Measurements from ENCODE around the gene FBH1.
"Not testable (repeated sequence)": the region's sequence is repeated elsewhere in the genome, so short reads cannot be mapped to it uniquely, and the experiment has no call there.

The FBH1 gene

DNA sequence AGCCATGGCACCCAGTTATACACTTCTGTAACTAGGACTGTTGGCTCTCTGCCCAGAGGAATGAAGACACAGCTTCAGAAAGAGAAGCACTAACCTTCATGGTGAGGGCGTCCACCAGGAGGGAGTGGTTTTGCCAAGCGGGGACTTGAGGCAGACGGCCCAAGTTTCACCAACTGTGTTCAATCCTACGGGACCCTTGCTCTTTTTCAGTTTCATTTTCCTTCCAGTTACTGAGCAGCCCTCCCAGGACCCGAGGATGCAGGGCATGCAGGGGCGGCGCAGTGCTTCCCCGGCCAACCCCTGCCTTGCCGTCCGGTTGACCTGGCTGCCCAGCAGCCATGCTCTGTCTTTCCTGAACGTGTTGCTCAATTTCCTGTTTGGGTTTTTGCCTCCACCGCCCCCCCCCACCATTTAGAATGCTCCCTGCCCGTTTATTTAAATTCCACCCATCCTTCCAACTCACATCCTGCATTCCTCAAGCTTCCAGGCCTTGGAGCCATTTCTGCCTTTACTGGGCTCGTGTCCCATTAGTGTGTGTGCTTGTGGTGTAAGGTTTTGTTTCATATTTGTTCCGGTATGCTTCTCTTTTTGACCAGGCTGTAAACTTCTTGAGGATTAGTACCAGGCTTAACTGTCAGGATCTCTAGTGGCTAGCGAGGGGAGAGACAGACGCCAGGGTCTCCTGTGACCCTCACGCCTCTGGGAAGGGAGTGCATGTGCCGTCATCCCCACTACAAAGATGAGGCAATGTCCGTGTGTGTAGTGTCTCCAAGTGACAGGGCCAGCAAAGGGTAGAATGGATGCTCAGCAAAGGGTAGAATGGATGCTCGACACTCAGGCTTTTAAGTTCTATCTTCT lies 55.7 kb downstream of the FBH1 start:
- Histone ChIP-seq H3K36me3 (ENCODE audit: low read depth) (no peaks in the 10 kb centered on the region), H3K4me3 (ENCODE audit: severe bottlenecking) (peak overlapping the region; percentile 5), H3K27me3 (ENCODE audit: insufficient read depth, poor library complexity, severe bottlenecking) (no peaks in the 10 kb centered on the region), H3K9me3 (ENCODE audit: severe bottlenecking) (no peaks in the 10 kb centered on the region), H3K27ac (ENCODE audit: poor library complexity, severe bottlenecking) (peak overlapping the region; percentile 69), H3K4me1 (ENCODE audit: insufficient read depth, poor library complexity, severe bottlenecking) (peaks cover 32% of the 10 kb centered on the region)
- ATAC-seq (ENCODE audit: low read depth), result peak; percentile 48
- TF ChIP-seq, protein P1, sequence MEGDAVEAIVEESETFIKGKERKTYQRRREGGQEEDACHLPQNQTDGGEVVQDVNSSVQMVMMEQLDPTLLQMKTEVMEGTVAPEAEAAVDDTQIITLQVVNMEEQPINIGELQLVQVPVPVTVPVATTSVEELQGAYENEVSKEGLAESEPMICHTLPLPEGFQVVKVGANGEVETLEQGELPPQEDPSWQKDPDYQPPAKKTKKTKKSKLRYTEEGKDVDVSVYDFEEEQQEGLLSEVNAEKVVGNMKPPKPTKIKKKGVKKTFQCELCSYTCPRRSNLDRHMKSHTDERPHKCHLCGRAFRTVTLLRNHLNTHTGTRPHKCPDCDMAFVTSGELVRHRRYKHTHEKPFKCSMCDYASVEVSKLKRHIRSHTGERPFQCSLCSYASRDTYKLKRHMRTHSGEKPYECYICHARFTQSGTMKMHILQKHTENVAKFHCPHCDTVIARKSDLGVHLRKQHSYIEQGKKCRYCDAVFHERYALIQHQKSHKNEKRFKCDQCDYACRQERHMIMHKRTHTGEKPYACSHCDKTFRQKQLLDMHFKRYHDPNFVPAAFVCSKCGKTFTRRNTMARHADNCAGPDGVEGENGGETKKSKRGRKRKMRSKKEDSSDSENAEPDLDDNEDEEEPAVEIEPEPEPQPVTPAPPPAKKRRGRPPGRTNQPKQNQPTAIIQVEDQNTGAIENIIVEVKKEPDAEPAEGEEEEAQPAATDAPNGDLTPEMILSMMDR (IDR thresholded peaks at IDR 0.05; ENCODE audit: poor library complexity, severe bottlenecking), result no peak
- no peak for DNase-seq (ENCODE audit: low spot score)

DNA sequence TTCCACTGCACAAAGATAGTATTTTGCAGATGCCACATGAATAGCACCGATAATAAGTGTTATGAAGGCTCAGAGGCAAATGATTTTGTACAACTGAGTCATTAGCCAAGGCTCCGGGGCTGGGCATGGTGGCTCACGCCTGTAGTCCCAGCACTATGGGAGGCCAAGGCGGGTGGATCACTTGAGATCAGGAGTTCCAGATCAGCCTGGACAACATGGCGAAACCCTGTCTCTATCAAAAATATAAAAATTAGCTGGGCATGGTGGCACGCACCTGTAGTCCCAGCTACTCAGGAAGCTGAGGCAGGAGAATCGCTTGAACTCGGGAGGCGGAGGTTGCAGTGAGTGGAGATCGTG lies 56.4 kb downstream of the FBH1 start:
- not testable (repeated sequence) for H3K9me3 ChIP-seq (ENCODE audit: severe bottlenecking); H3K27me3 ChIP-seq (ENCODE audit: insufficient read depth, poor library complexity, severe bottlenecking); ATAC-seq (ENCODE audit: low read depth); H3K36me3 ChIP-seq (ENCODE audit: low read depth); DNase-seq (ENCODE audit: low spot score); H3K4me3 ChIP-seq (ENCODE audit: severe bottlenecking)
- Histone ChIP-seq H3K27ac (ENCODE audit: poor library complexity, severe bottlenecking) (peak overlapping the region; percentile 69), H3K4me1 (ENCODE audit: insufficient read depth, poor library complexity, severe bottlenecking) (peaks cover 34% of the 10 kb centered on the region)

DNA sequence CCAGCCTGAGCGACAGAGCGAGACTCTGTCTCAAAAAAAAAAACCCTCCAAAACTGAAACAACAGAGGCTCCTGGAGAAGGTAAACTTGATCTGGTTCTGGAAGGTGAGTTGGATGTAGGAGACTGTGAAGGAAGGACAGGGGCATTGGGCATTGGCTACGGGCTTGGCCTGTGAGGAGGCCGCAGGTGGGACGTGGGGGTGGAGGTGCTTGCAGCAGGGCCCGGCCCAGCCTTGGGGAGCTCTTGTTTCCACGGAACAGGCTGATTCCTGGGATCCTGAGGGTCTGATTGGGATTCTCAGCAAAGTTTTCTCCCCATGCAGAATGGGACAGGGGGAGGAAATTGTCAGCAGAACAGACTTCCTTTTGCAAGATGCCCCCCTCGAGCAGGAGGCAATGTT lies 56.7 kb downstream of the FBH1 start:
- H3K4me3 ChIP-seq (ENCODE audit: severe bottlenecking), result no peak overlapping the region
- no peak for ATAC-seq (ENCODE audit: low read depth)
- peaks cover 38% of the 10 kb centered on the region for H3K4me1 ChIP-seq (ENCODE audit: insufficient read depth, poor library complexity, severe bottlenecking)
- TF ChIP-seq, protein P1 (IDR thresholded peaks at IDR 0.05; ENCODE audit: poor library complexity, severe bottlenecking), result no peak
- H3K27ac ChIP-seq (ENCODE audit: poor library complexity, severe bottlenecking), result no peak overlapping the region
- H3K36me3 ChIP-seq (ENCODE audit: low read depth), result no peaks in the 10 kb centered on the region
- no peaks in the 10 kb centered on the region for H3K27me3 ChIP-seq (ENCODE audit: insufficient read depth, poor library complexity, severe bottlenecking)
- H3K9me3 ChIP-seq (ENCODE audit: severe bottlenecking), result no peaks in the 10 kb centered on the region
- DNase-seq (ENCODE audit: low spot score), result no peak

DNA sequence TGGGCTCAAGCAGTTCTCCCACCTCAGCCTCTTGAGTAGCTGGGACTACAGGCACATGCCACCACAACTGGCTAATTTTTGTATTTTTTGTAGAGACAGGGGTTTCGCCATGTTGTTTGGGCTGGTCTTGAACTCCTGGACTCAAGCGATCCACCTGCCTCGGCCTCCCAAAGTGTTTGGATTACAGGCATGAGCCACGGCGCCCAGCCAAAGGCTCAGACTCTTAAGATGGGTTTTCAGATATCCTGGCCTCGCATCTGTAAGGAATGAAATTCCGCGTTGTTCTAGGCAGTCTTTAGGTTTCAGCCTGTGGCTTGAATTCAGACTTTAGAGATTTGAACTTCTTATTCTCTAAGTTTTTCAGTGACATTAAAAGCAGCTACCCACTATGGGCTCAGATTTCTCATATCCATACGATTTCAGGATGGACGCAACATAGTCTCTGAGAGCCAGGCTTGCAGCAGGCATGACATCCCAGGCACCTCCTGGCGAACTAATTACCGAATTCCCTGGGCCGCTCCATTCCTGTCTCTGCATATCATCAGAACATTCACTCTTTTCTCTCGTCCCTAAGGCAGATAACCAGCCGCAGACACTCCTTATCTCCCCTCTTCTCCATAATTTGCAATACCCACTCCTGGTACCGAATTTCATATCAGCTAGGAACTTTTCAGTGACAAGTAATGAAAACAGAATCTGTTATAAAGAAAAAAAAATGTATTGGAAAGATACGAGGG lies 57.6 kb downstream of the FBH1 start:
- Histone ChIP-seq H3K27me3 (ENCODE audit: insufficient read depth, poor library complexity, severe bottlenecking) (no peaks in the 10 kb centered on the region), H3K27ac (ENCODE audit: poor library complexity, severe bottlenecking) (no peak overlapping the region), H3K4me3 (ENCODE audit: severe bottlenecking) (no peak overlapping the region), H3K36me3 (ENCODE audit: low read depth) (no peaks in the 10 kb centered on the region), H3K4me1 (ENCODE audit: insufficient read depth, poor library complexity, severe bottlenecking) (peaks cover 38% of the 10 kb centered on the region), H3K9me3 (ENCODE audit: severe bottlenecking) (no peaks in the 10 kb centered on the region)
- ATAC-seq (ENCODE audit: low read depth) (no peak), DNase-seq (ENCODE audit: low spot score) (no peak)
- TF ChIP-seq, protein P1 (IDR thresholded peaks at IDR 0.05; ENCODE audit: poor library complexity, severe bottlenecking), result no peak

DNA sequence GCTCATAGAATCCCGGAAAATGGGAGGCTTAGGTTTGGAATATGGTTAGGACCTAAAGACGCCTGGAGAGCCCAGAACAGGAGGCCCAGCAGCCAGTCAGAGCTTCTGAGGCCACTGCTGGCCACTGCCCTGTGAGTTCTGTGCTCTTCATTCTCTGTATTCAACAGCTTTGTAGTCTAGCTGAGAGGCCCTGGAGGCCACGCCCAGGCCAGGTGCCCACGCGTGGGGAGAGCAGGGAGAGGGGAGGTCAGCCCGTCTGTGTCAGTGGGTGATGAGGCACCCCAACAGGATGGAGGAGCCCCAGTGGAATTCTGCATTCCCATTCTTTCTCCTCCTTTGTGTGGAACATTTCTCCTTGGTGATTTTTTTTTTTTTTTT lies 58.2 kb downstream of the FBH1 start:
- DNase-seq (ENCODE audit: low spot score), result no peak
- Histone ChIP-seq H3K27ac (ENCODE audit: poor library complexity, severe bottlenecking) (no peak overlapping the region), H3K9me3 (ENCODE audit: severe bottlenecking) (no peaks in the 10 kb centered on the region), H3K4me3 (ENCODE audit: severe bottlenecking) (no peak overlapping the region), H3K27me3 (ENCODE audit: insufficient read depth, poor library complexity, severe bottlenecking) (no peaks in the 10 kb centered on the region), H3K36me3 (ENCODE audit: low read depth) (no peaks in the 10 kb centered on the region), H3K4me1 (ENCODE audit: insufficient read depth, poor library complexity, severe bottlenecking) (peaks cover 38% of the 10 kb centered on the region)
- no peak for ATAC-seq (ENCODE audit: low read depth)
- TF ChIP-seq, protein P1 (IDR thresholded peaks at IDR 0.05; ENCODE audit: poor library complexity, severe bottlenecking), result no peak

Data from RWPE2 (cell line).